ENCODE data around the gene MPV17L.

DNA sequence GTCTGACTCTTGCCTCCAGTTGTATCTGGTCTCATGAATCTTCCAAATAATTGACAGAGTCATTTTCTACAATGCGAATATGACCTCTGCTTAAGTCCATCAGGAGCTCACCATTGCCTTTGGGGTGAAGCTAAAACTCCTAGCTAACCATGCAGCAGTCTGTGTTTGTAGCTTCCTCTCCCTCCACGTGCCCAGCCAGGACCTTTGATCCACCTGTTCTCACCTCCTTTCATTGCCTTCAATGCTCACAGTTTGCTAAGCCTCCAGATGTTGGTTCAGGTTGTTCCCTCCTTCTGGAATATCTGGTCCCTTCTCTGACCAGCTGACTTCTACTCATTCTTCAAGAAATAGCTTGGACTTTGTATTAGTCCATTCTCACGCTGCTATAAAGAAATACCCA, 61.8 kb downstream of the MPV17L start:
- TF ChIP-seq, protein P1, sequence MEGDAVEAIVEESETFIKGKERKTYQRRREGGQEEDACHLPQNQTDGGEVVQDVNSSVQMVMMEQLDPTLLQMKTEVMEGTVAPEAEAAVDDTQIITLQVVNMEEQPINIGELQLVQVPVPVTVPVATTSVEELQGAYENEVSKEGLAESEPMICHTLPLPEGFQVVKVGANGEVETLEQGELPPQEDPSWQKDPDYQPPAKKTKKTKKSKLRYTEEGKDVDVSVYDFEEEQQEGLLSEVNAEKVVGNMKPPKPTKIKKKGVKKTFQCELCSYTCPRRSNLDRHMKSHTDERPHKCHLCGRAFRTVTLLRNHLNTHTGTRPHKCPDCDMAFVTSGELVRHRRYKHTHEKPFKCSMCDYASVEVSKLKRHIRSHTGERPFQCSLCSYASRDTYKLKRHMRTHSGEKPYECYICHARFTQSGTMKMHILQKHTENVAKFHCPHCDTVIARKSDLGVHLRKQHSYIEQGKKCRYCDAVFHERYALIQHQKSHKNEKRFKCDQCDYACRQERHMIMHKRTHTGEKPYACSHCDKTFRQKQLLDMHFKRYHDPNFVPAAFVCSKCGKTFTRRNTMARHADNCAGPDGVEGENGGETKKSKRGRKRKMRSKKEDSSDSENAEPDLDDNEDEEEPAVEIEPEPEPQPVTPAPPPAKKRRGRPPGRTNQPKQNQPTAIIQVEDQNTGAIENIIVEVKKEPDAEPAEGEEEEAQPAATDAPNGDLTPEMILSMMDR (IDR thresholded peaks at IDR 0.05): no peak
- no peak for TF ChIP-seq POLR2A (IDR thresholded peaks at IDR 0.05)

All from right lobe of liver (tissue), 4 donors.